GM12873 (cell line): Measurements from ENCODE around the gene TMCC1.

ENCODE experiments used
- CTCF ChIP-seq: IDR thresholded peaks from 2 replicates; pipeline ENCODE4 v1.5.1; 2012; ENCODE audit warnings: low read depth, mild to moderate bottlenecking, moderate library complexity, low read length, control low read depth; ENCODE audit not compliant: insufficient read depth; ENCODE audit errors: missing control alignments

The TMCC1 gene

DNA sequence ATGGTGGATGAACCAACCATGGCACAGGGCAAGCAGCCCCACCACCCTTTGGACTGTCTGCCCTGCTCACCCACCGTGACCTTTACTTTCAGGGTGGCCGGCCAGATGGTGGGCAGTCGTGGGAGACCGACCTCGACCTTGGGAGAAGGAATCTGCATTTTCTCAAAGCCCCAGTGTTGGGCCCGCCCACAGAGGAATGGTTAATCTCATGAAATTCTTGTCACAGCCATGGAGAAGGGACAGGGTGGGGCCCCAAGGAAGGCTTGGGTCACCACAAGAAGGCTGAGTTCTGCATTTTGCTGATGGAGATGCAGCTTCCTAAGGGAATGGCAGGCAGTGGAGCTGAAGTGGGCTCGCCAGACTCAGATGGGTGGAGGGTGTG lies 290.0 kb downstream of the TMCC1 start:
- no peak for TF ChIP-seq CTCF

- TF ChIP-seq CTCF: no peak
Observed at GRCh38 chr3:129602730-129603560, 290.6 kb downstream of the TMCC1 start.

DNA sequence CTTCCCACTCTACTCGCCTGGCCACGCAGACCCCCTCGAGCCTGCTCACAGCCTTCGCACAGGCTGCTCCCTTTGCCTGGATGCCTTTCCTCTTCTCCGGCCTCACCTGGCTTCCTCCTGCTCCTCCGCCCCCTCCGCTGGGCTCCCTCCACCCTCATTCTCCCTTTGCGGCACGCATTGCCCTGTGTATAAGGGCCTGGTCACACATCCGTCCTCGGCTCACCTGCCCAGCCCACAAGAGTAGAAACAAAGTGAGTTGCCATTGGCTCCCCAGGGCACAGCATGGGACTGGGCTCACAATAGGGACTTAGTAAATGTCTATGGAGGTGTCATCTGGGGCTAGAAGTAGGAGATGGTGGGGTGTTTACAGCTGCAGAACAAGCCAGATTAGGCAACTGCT lies 291.2 kb downstream of the TMCC1 start:
- no peak for TF ChIP-seq CTCF

GRCh38 chr3:129601713-129602112 lies 291.8 kb downstream of the TMCC1 start:
- TF ChIP-seq CTCF: no peak

DNA sequence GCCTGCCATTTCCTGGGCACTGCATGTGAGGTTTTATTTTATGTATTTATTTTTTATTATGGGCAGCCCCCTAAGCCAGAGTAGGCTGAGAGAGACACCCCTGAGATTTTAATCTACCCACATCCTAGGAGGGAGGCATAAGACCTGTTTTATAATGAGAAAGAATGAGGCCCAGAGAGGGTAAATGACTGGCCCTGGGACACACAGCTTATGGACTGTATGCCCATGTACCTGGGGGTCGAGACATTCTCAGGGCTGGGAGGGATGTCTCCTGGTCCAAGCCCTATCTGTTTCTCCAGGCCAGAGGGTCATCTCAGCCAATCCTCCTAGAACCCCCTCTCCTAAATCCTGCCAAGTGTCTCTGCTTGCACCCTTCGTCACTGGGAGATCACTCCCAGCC lies 293.2 kb downstream of the TMCC1 start:
- no peak for TF ChIP-seq CTCF

- no peak for TF ChIP-seq CTCF
Observed at GRCh38 chr3:129599607-129600006, 293.9 kb downstream of the TMCC1 start.

GRCh38 chr3:129599073-129599472 lies 294.4 kb downstream of the TMCC1 start:
- no peak for TF ChIP-seq CTCF
